NCI-H748 (cell line): ENCODE results near the gene RAD51B.
"Not testable (repeated sequence)": the region's sequence is repeated elsewhere in the genome, so short reads cannot be mapped to it uniquely, and the experiment has no call there.

ENCODE experiments used
- DNase-seq: peaks from one replicate; lab custom pipeline; 2025; ENCODE audit not compliant: unreplicated experiment; lab: John Stamatoyannopoulos, UW

The RAD51B gene

GRCh38 chr14:68016255-68016914 lies 196.8 kb downstream of the RAD51B start:
- no peak for DNase-seq

- no peak for DNase-seq
These were observed 199.0 kb downstream of the RAD51B start for GRCh38 chr14:68018598-68018997.

GRCh38 chr14:68020493-68020892 lies 200.9 kb downstream of the RAD51B start:
- DNase-seq = no peak

- DNase-seq = peak; percentile 74
These were observed 201.6 kb downstream of the RAD51B start for GRCh38 chr14:68020999-68021663.

- DNase-seq = no peak
These were observed 207.7 kb downstream of the RAD51B start for GRCh38 chr14:68027276-68027675.

GRCh38 chr14:68028075-68028474 lies 208.5 kb downstream of the RAD51B start:
- DNase-seq = no peak

GRCh38 chr14:68031011-68031410 lies 211.4 kb downstream of the RAD51B start:
- DNase-seq = not testable (repeated sequence)

- DNase-seq = no peak
These were observed 212.6 kb downstream of the RAD51B start for GRCh38 chr14:68032154-68032553.

GRCh38 chr14:68033336-68033932 lies 213.9 kb downstream of the RAD51B start:
- no peak for DNase-seq

GRCh38 chr14:68034896-68035295 lies 215.3 kb downstream of the RAD51B start:
- DNase-seq = no peak

- DNase-seq = no peak
These were observed 216.6 kb downstream of the RAD51B start for GRCh38 chr14:68036202-68036601.

GRCh38 chr14:68039593-68039992 lies 220.0 kb downstream of the RAD51B start:
- no peak for DNase-seq

- no peak for DNase-seq
These were observed 221.2 kb downstream of the RAD51B start for GRCh38 chr14:68040633-68041369.

GRCh38 chr14:68041876-68042354 lies 222.3 kb downstream of the RAD51B start:
- DNase-seq = peak; percentile 55

- peak; percentile 52 for DNase-seq
These were observed 223.1 kb downstream of the RAD51B start for GRCh38 chr14:68042586-68043210.

- DNase-seq = no peak
These were observed 224.2 kb downstream of the RAD51B start for GRCh38 chr14:68043752-68044151.

GRCh38 chr14:68047906-68048305 lies 228.3 kb downstream of the RAD51B start:
- DNase-seq = no peak

- DNase-seq = not testable (repeated sequence)
These were observed 229.2 kb downstream of the RAD51B start for GRCh38 chr14:68048815-68049214.

- DNase-seq = no peak
These were observed 230.6 kb downstream of the RAD51B start for GRCh38 chr14:68050177-68050576.

- DNase-seq = no peak
These were observed 231.6 kb downstream of the RAD51B start for GRCh38 chr14:68051146-68051545.

- no peak for DNase-seq
These were observed 240.6 kb downstream of the RAD51B start for GRCh38 chr14:68060198-68060597.
